K562 (cell line): ENCODE results near the gene C6orf47. TPM values are rescaled to one million over a fixed set of nuclear protein-coding genes. Genes with fewer than 3 reads are reported as not detected.

ENCODE experiments used
- BRCA1 ChIP-seq, 2 experiments: fragments of 450-650 bp in 1 of 2; sonication (generic) in 1 of 2; formaldehyde crosslinking in 1 of 2; IDR thresholded peaks; 2 replicates each; pipeline versions ENCODE4 v1.5.0 to v1.6.1; 2017 to 2020; ENCODE audit warnings: mild to moderate bottlenecking in 1 of 2, missing genetic modification reagents in 1 of 2
- CBX8 ChIP-seq: fragments of 200-600 bp; sonication (generic); IDR thresholded peaks from 2 replicates; pipeline ENCODE4 v1.6.1; 2012; ENCODE audit warnings: borderline replicate concordance, mixed run types, low read depth, mild to moderate bottlenecking, moderate library complexity, mixed read lengths, low read length, control low read depth, inconsistent platforms; ENCODE audit not compliant: poor library complexity, severe bottlenecking; ENCODE audit errors: extremely low read depth
- CEBPB ChIP-seq: fragments of 450-650 bp; IDR thresholded peaks from 2 replicates; pipeline ENCODE4 v1.6.1; 2016; ENCODE audit warnings: missing genetic modification characterization, missing compliant biosample characterization
- HEY1 ChIP-seq: fragments of 250-450 bp; sonication (Bioruptor Pico); IDR thresholded peaks from 2 replicates; pipeline ENCODE4 v1.5.0; 2020; ENCODE audit warnings: mild to moderate bottlenecking, moderate library complexity, borderline replicate concordance
- HMG20A ChIP-seq: fragments of 450-650 bp; formaldehyde crosslinking; conservative IDR thresholded peaks from 2 replicates; pipeline ENCODE4 v1.4.0; 2020; ENCODE audit warnings: mild to moderate bottlenecking, mixed read lengths
- KLF10 ChIP-seq: fragments of 250-450 bp; sonication (Bioruptor Pico); IDR thresholded peaks from 2 replicates; pipeline ENCODE4 v1.6.1; 2021; ENCODE audit warnings: matching md5 sums
- LEF1 ChIP-seq: fragments of 450-650 bp; IDR thresholded peaks from 2 replicates; pipeline ENCODE4 v1.6.1; 2016; ENCODE audit warnings: mild to moderate bottlenecking
- NCOA4 ChIP-seq: fragments of 450-650 bp; IDR thresholded peaks from 2 replicates; pipeline ENCODE4 v1.6.1; 2018; ENCODE audit warnings: mild to moderate bottlenecking; ENCODE audit not compliant: partially characterized antibody
- NR1H2 ChIP-seq: sonication (generic); formaldehyde crosslinking; IDR thresholded peaks from 2 replicates; pipeline ENCODE4 v1.4.0; 2020; ENCODE audit warnings: mild to moderate bottlenecking, missing genetic modification reagents
- NR2C2 ChIP-seq, 2 experiments: fragments of 200-800 bp in 1 of 2; sonication (Bioruptor generic) in 1 of 2; sonication (generic) in 1 of 2; formaldehyde crosslinking in 1 of 2; IDR thresholded peaks; 2 replicates each; pipeline versions ENCODE4 v1.6.1 to v1.8.0; 2016 to 2022; ENCODE audit warnings: mild to moderate bottlenecking in 1 of 2, missing compliant biosample characterization in 1 of 2, missing genetic modification characterization in 1 of 2, missing genetic modification reagents in 1 of 2
- NUFIP1 ChIP-seq: fragments of 450-650 bp; IDR thresholded peaks from 2 replicates; pipeline ENCODE4 v1.6.1; 2018; ENCODE audit not compliant: partially characterized antibody
- ZBTB7A ChIP-seq: IDR thresholded peaks from 2 replicates; pipeline ENCODE4 v1.6.1; 2011; ENCODE audit warnings: low read depth, mild to moderate bottlenecking, low read length, moderate library complexity, borderline replicate concordance; ENCODE audit not compliant: control insufficient read depth
- ZNF24 ChIP-seq: fragments of 450-650 bp; IDR thresholded peaks from 2 replicates; pipeline ENCODE4 v1.6.1; 2016
- ZNF740 ChIP-seq, 3 experiments: fragments of 200-800 bp in 1 of 3; sonication (Bioruptor generic) in 1 of 3; sonication (generic) in 1 of 3; formaldehyde crosslinking in 1 of 3; IDR thresholded peaks; 2 replicates each; pipeline versions ENCODE4 v1.6.1 to v1.8.0; 2016 to 2022; ENCODE audit warnings: mild to moderate bottlenecking in 2 of 3, missing compliant biosample characterization in 2 of 3, missing genetic modification characterization in 2 of 3, missing genetic modification reagents in 1 of 3
- ZNF79 ChIP-seq: fragments of 250-450 bp; sonication (Bioruptor Pico); IDR thresholded peaks from 2 replicates; pipeline ENCODE4 v1.4.0; 2020; ENCODE audit warnings: low read depth, mild to moderate bottlenecking, moderate library complexity
- polyA plus RNA-seq, 8 experiments: library from polyadenylated mRNA; depleted of rRNA in 4 of 8; stranded (reverse) in 5 of 8; unstranded in 3 of 8; fragments of >200 nt; fragmentation: Nextera tagmentation in 2 of 8; fragmentation: Illumina TruSeq in 1 of 8; extraction: Ambion mirVana in 2 of 8; extraction: Trizol in 1 of 8; gene quantifications; 2 replicates each; pipeline versions ENCODE4 v1.2.1 to v1.2.3, GENCODE V29; 2011 to 2014; ENCODE audit warnings: inconsistent platforms in 1 of 8, missing spikeins in 1 of 8
- total RNA-seq, 7 experiments: library from RNA; depleted of rRNA in 6 of 7; stranded (reverse); fragments of >200 nt in 6 of 7; fragmentation: Illumina TruSeq in 2 of 7; extraction: Trizol in 2 of 7; gene quantifications; 2 replicates each; pipeline versions ENCODE4 v1.2.1 to v1.2.3, GENCODE V29; 2011 to 2021; ENCODE audit warnings: low replicate concordance in 1 of 7
- TF ChIP-seq, protein P1 (sequence below): fragments of 250-450 bp; sonication (Bioruptor Pico); IDR thresholded peaks from 2 replicates; pipeline ENCODE4 v1.4.0; 2020
- TF ChIP-seq, protein P2 (sequence below): fragments of 250-450 bp; sonication (Bioruptor Pico); IDR thresholded peaks from 2 replicates; pipeline ENCODE4 v1.4.0; 2020; ENCODE audit warnings: mild to moderate bottlenecking

Gene C6orf47
- total and polyA plus RNA-seq, 9 of the 15 experiments (the other 6 are each of a cell fraction or from before 2014, with no cell fraction given): 0.14 to 43.8 (median 27.0) TPM

DNA sequence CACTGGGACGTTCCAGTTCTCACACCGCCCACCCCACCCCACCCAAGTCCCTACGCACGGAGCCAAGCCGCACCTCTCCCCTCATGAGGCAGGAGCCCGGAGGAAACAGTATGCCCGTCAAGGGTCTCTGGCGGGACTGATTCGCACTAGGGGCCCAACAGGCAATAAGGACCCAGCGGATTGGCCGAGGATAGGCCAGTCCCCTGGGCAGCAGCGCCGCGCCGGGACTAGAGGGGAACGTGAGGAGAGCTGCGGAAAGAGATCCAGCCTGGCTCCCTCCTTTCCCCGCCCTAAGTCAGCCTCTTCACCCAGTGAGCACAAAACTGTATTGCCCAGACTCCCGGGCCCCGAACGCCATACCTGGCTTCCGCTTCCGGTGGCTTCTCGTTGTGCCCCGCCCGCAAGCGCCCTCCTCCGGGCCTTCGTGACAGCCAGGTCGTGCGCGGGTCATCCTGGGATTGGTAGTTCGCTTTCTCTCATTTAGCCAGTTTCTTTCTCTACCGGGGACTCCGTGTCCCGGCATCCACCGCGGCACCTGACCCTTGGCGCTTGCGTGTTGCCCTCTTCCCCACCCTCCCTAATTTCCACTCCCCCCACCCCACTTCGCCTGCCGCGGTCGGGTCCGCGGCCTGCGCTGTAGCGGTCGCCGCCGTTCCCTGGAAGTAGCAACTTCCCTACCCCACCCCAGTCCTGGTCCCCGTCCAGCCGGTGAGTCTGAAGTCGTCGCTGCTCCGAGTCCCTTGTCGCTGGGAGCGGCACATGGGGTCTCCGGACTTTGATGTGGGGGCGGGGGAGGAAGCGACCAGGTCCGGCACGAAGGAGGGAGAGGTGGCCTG is 5.1 kb upstream of the C6orf47 start, which contains the start of gene CSNK2B (continued):
- peak; percentile 98 for TF ChIP-seq ZNF740 (CRISPR knock-in tag; IDR thresholded peaks at IDR 0.05)
- TF ChIP-seq ZNF740 (tag; IDR thresholded peaks at IDR 0.05): peak in 1 of 2 experiments; percentile 93; a peak in 2 of 4 replicates
- peak; percentile 73 for TF ChIP-seq LEF1
- TF ChIP-seq KLF10: no peak; the same call in 1 of the 2 replicates
- TF ChIP-seq HMG20A (CRISPR knock-in tag): peak; percentile 74; the same call in 1 of the 2 replicates
- peak; percentile 19; the same call in 1 of the 2 replicates for TF ChIP-seq ZNF24
- TF ChIP-seq, protein P1, sequence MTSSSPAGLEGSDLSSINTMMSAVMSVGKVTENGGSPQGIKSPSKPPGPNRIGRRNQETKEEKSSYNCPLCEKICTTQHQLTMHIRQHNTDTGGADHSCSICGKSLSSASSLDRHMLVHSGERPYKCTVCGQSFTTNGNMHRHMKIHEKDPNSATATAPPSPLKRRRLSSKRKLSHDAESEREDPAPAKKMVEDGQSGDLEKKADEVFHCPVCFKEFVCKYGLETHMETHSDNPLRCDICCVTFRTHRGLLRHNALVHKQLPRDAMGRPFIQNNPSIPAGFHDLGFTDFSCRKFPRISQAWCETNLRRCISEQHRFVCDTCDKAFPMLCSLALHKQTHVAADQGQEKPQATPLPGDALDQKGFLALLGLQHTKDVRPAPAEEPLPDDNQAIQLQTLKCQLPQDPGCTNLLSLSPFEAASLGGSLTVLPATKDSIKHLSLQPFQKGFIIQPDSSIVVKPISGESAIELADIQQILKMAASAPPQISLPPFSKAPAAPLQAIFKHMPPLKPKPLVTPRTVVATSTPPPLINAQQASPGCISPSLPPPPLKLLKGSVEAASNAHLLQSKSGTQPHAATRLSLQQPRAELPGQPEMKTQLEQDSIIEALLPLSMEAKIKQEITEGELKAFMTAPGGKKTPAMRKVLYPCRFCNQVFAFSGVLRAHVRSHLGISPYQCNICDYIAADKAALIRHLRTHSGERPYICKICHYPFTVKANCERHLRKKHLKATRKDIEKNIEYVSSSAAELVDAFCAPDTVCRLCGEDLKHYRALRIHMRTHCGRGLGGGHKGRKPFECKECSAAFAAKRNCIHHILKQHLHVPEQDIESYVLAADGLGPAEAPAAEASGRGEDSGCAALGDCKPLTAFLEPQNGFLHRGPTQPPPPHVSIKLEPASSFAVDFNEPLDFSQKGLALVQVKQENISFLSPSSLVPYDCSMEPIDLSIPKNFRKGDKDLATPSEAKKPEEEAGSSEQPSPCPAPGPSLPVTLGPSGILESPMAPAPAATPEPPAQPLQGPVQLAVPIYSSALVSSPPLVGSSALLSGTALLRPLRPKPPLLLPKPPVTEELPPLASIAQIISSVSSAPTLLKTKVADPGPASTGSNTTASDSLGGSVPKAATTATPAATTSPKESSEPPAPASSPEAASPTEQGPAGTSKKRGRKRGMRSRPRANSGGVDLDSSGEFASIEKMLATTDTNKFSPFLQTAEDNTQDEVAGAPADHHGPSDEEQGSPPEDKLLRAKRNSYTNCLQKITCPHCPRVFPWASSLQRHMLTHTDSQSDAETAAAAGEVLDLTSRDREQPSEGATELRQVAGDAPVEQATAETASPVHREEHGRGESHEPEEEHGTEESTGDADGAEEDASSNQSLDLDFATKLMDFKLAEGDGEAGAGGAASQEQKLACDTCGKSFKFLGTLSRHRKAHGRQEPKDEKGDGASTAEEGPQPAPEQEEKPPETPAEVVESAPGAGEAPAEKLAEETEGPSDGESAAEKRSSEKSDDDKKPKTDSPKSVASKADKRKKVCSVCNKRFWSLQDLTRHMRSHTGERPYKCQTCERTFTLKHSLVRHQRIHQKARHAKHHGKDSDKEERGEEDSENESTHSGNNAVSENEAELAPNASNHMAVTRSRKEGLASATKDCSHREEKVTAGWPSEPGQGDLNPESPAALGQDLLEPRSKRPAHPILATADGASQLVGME (CRISPR knock-in tag): peak; percentile 46; the same call in 1 of the 2 replicates
- TF ChIP-seq NR2C2 (CRISPR knock-in tag; IDR thresholded peaks at IDR 0.05): peak; percentile 98
- TF ChIP-seq NR2C2 (tag; IDR thresholded peaks at IDR 0.05): no peak
- no peak for TF ChIP-seq ZNF79
- no peak for TF ChIP-seq NCOA4
- TF ChIP-seq CBX8: no peak
- TF ChIP-seq BRCA1 (IDR thresholded peaks at IDR 0.05): no peak
- no peak for TF ChIP-seq BRCA1 (CRISPR knock-in tag; IDR thresholded peaks at IDR 0.05)
- 0 out of 2 replicates have a peak, but pooled peaks have one; percentile 37 for TF ChIP-seq NR1H2 (CRISPR knock-in tag)
- TF ChIP-seq NUFIP1: no peak
- TF ChIP-seq HEY1 (CRISPR knock-in tag): peak; percentile 88; the same call in 1 of the 2 replicates
- TF ChIP-seq, protein P2, sequence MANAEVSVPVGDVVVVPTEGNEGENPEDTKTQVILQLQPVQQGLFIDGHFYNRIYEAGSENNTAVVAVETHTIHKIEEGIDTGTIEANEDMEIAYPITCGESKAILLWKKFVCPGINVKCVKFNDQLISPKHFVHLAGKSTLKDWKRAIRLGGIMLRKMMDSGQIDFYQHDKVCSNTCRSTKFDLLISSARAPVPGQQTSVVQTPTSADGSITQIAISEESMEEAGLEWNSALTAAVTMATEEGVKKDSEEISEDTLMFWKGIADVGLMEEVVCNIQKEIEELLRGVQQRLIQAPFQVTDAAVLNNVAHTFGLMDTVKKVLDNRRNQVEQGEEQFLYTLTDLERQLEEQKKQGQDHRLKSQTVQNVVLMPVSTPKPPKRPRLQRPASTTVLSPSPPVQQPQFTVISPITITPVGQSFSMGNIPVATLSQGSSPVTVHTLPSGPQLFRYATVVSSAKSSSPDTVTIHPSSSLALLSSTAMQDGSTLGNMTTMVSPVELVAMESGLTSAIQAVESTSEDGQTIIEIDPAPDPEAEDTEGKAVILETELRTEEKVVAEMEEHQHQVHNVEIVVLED (CRISPR knock-in tag): peak; percentile 77
- no peak for TF ChIP-seq CEBPB (tag)
- TF ChIP-seq ZBTB7A: peak; percentile 95
